H1 (cell line): ENCODE results near the gene GALNT1. TPM values are rescaled to one million over a fixed set of nuclear protein-coding genes. Genes with fewer than 3 reads are reported as not detected.

Experiments
- CTCF ChIA-PET: fragments of 300-600 bp; sonication (Branson Sonifier 250); formaldehyde crosslinking; loops from one replicate; lab custom pipeline; 2021; ENCODE audit not compliant: partially characterized antibody; lab: Charles Lee
- POLR2A ChIA-PET: fragments of 300-600 bp; sonication (Branson Sonifier 250); formaldehyde crosslinking; loops from one replicate; lab custom pipeline; 2021; ENCODE audit warnings: inconsistent platforms; ENCODE audit not compliant: partially characterized antibody; lab: Charles Lee
- DNase-seq, 2 experiments: peaks; one replicate each; pipeline versions ENCODE4 v3.0.0 to v3.0.0-alpha.2; 2010 to 2022; ENCODE audit warnings: low spot score in 2 of 2, low read depth in 1 of 2, mixed read lengths in 1 of 2
- FAIRE-seq: peaks from 2 replicates; lab custom pipeline; 2011; peaks lifted over from hg19 to GRCh38; lab: Jason Lieb, UNC
- H2AFZ ChIP-seq: 2 replicates; pipeline ENCODE4 v1.8.1; 2012; ENCODE audit warnings: low read length, inconsistent platforms
- H2AK5ac ChIP-seq: 2 replicates; pipeline ENCODE4 v1.6.1; 2013; ENCODE audit warnings: low read depth, low read length
- H2BK120ac ChIP-seq: replicated peaks from 2 replicates; pipeline ENCODE3; 2013; ENCODE audit warnings: low read depth, low read length, inconsistent platforms
- H2BK12ac ChIP-seq: 2 replicates; pipeline ENCODE4 v1.6.1; 2013; ENCODE audit warnings: low read depth, low read length
- H2BK15ac ChIP-seq: 2 replicates; pipeline ENCODE4 v1.6.1; 2013; ENCODE audit warnings: low read length
- H2BK20ac ChIP-seq: 2 replicates; pipeline ENCODE4 v1.6.1; 2013; ENCODE audit warnings: low read length
- H2BK5ac ChIP-seq: 2 replicates; pipeline ENCODE4 v1.6.1; 2013; ENCODE audit warnings: low read depth, low read length
- H3K14ac ChIP-seq: 2 replicates; pipeline ENCODE4 v1.6.1; 2013; ENCODE audit warnings: inconsistent platforms; ENCODE audit not compliant: insufficient read length
- H3K18ac ChIP-seq: 2 replicates; pipeline ENCODE4 v1.6.1; 2013; ENCODE audit warnings: low read length; ENCODE audit errors: extremely low read depth
- H3K23ac ChIP-seq: 2 replicates; pipeline ENCODE4 v1.6.1; 2013; ENCODE audit warnings: inconsistent platforms; ENCODE audit not compliant: insufficient read length
- H3K23me2 ChIP-seq: 2 replicates; pipeline ENCODE4 v1.6.1; 2013; ENCODE audit warnings: low read depth, low read length
- H3K27ac ChIP-seq: 2 replicates; pipeline ENCODE4 v1.6.1; 2011; ENCODE audit warnings: low read depth, low read length, inconsistent platforms
- H3K27me3 ChIP-seq, 4 experiments: replicated peaks in 1 of 4; 1 replicate in 1 of 4; 2 replicates in 3 of 4; pipeline versions ENCODE4 v1.6.1 to v1.8.1; 2011 to 2013; ENCODE audit warnings: low read length in 3 of 4, mild to moderate bottlenecking in 3 of 4, inconsistent platforms in 2 of 4, mixed read lengths in 2 of 4, moderate library complexity in 1 of 4; ENCODE audit not compliant: control insufficient read depth in 3 of 4, insufficient read depth in 3 of 4; ENCODE audit errors: extremely low read depth in 1 of 4
- H3K36me3 ChIP-seq, 4 experiments: 2 replicates each; pipeline versions ENCODE4 v1.6.1 to v1.8.1; 2011 to 2013; ENCODE audit warnings: mild to moderate bottlenecking in 4 of 4, low read length in 3 of 4, moderate library complexity in 2 of 4, control low read depth in 1 of 4, inconsistent platforms in 1 of 4; ENCODE audit not compliant: insufficient read depth in 4 of 4, control insufficient read depth in 2 of 4
- H3K4ac ChIP-seq: replicated peaks from 2 replicates; pipeline ENCODE3; 2013; ENCODE audit warnings: low read length, low read depth, mixed read lengths, inconsistent platforms; ENCODE audit not compliant: insufficient read length
- H3K4me1 ChIP-seq, 4 experiments: replicated peaks in 1 of 4; 1 replicate in 1 of 4; 2 replicates in 3 of 4; pipeline versions ENCODE4 v1.6.1 to v1.8.1; 2011 to 2013; ENCODE audit warnings: low read length in 3 of 4, inconsistent platforms in 2 of 4, mixed read lengths in 1 of 4; ENCODE audit not compliant: insufficient read depth in 4 of 4, control insufficient read depth in 3 of 4
- H3K4me2 ChIP-seq, 2 experiments: 2 replicates each; pipeline versions ENCODE4 v1.6.1 to v1.8.1; 2011 to 2013; ENCODE audit warnings: low read depth in 2 of 2, low read length in 2 of 2, control low read depth in 1 of 2, inconsistent platforms in 1 of 2, mild to moderate bottlenecking in 1 of 2; ENCODE audit not compliant: insufficient read depth in 1 of 2
- H3K4me3 ChIP-seq, 4 experiments: fragments of 200-600, 300-600 bp in 1 of 4; sonication (generic), shearing (Covaris generic), sonication (Bioruptor Twin) in 1 of 4; 2 replicates each; pipeline versions ENCODE4 v1.5.1 to v1.8.1; 2011 to 2016; ENCODE audit warnings: low read length in 4 of 4, low read depth in 3 of 4, control low read depth in 2 of 4, inconsistent platforms in 2 of 4, mild to moderate bottlenecking in 2 of 4, mixed read lengths in 1 of 4, moderate library complexity in 1 of 4; ENCODE audit not compliant: insufficient read depth in 2 of 4; ENCODE audit errors: extremely low read depth in 1 of 4
- H3K56ac ChIP-seq: replicated peaks from 2 replicates; pipeline ENCODE3; 2013; ENCODE audit warnings: low read depth, mild to moderate bottlenecking, mixed read lengths, low read length, inconsistent platforms; ENCODE audit not compliant: insufficient read length
- H3K79me1 ChIP-seq: 2 replicates; pipeline ENCODE4 v1.6.1; 2013; ENCODE audit warnings: low read depth, low read length, control low read depth
- H3K79me2 ChIP-seq, 2 experiments: 2 replicates each; pipeline versions ENCODE4 v1.6.1 to v1.8.1; 2012 to 2013; ENCODE audit warnings: low read length in 2 of 2, mild to moderate bottlenecking in 2 of 2, inconsistent platforms in 1 of 2; ENCODE audit not compliant: insufficient read depth in 2 of 2, control insufficient read depth in 1 of 2
- H3K9ac ChIP-seq, 4 experiments: replicated peaks in 1 of 4; 1 replicate in 1 of 4; 2 replicates in 3 of 4; pipeline versions ENCODE4 v1.6.1 to v1.8.1; 2011 to 2013; ENCODE audit warnings: low read depth in 3 of 4, low read length in 3 of 4, control low read depth in 2 of 4, mild to moderate bottlenecking in 2 of 4, moderate library complexity in 2 of 4, inconsistent platforms in 1 of 4; ENCODE audit errors: extremely low read depth in 1 of 4
- H3K9me3 ChIP-seq, 2 experiments: 2 replicates each; pipeline versions ENCODE4 v1.6.1 to v1.8.1; 2012 to 2013; ENCODE audit warnings: mild to moderate bottlenecking in 2 of 2, moderate library complexity in 2 of 2, control low read depth in 1 of 2, inconsistent platforms in 1 of 2, low read depth in 1 of 2, low read length in 1 of 2, mixed read lengths in 1 of 2; ENCODE audit not compliant: insufficient read depth in 2 of 2
- H4K20me1 ChIP-seq, 2 experiments: replicated peaks in 1 of 2; 2 replicates each; pipeline versions ENCODE3 to v1.8.1; 2011 to 2013; ENCODE audit warnings: inconsistent platforms in 2 of 2, low read length in 2 of 2, mild to moderate bottlenecking in 1 of 2; ENCODE audit not compliant: insufficient read depth in 2 of 2, control insufficient read depth in 1 of 2
- H4K5ac ChIP-seq: 2 replicates; pipeline ENCODE4 v1.6.1; 2013; ENCODE audit warnings: low read length, low read depth, mixed read lengths, inconsistent platforms; ENCODE audit not compliant: insufficient read length
- H4K8ac ChIP-seq: 2 replicates; pipeline ENCODE4 v1.8.0; 2013; ENCODE audit warnings: mild to moderate bottlenecking, moderate library complexity, low read length, inconsistent platforms; ENCODE audit not compliant: insufficient read depth; ENCODE audit errors: extremely low read depth
- H4K91ac ChIP-seq: replicated peaks from 2 replicates; pipeline ENCODE3; 2013; ENCODE audit warnings: low read length, mixed read lengths, inconsistent platforms; ENCODE audit not compliant: insufficient read length
- ATF2 ChIP-seq: IDR thresholded peaks from 2 replicates; pipeline ENCODE4 v1.6.1; 2012; ENCODE audit warnings: low read length, inconsistent platforms
- ATF3 ChIP-seq: IDR thresholded peaks from 2 replicates; pipeline ENCODE4 v1.6.1; 2011; ENCODE audit warnings: low read depth, mild to moderate bottlenecking, low read length; ENCODE audit not compliant: insufficient read depth
- CBX5 ChIP-seq: fragments of 300-800, 300-1000 bp; sonication (generic); IDR thresholded peaks from 2 replicates; pipeline ENCODE4 v1.7.1; 2016; ENCODE audit warnings: antibody characterized with exemption, low read length, low read depth
- GTF2F1 ChIP-seq: IDR thresholded peaks from 2 replicates; pipeline ENCODE4 v1.6.1; 2012; ENCODE audit warnings: low read depth, low read length, improper control_type of control experiment, borderline replicate concordance
- JUN ChIP-seq: IDR thresholded peaks from 2 replicates; pipeline ENCODE4 v1.6.1; 2011; ENCODE audit warnings: low read depth, mild to moderate bottlenecking, improper control_type of control experiment, low read length
- RXRA ChIP-seq: IDR thresholded peaks from 2 replicates; pipeline ENCODE4 v1.6.1; 2011; ENCODE audit warnings: low read depth, mild to moderate bottlenecking, low read length, moderate library complexity; ENCODE audit not compliant: insufficient read depth
- SIX5 ChIP-seq: IDR thresholded peaks from 2 replicates; pipeline ENCODE4 v1.6.1; 2011; ENCODE audit warnings: mild to moderate bottlenecking, low read depth, low read length
- SRF ChIP-seq: IDR thresholded peaks from 2 replicates; pipeline ENCODE4 v1.6.1; 2011; ENCODE audit warnings: mild to moderate bottlenecking, low read depth, low read length, moderate library complexity
- TBP ChIP-seq: IDR thresholded peaks from 2 replicates; pipeline ENCODE4 v1.6.1; 2011; ENCODE audit warnings: low read depth, low read length, improper control_type of control experiment
- TCF12 ChIP-seq: IDR thresholded peaks from 2 replicates; pipeline ENCODE4 v1.6.1; 2011; ENCODE audit warnings: low read depth, mild to moderate bottlenecking, low read length
- USF2 ChIP-seq: IDR thresholded peaks from 2 replicates; pipeline ENCODE4 v1.6.1; 2011; ENCODE audit warnings: low read length, improper control_type of control experiment
- WGBS, 2 experiments: shearing (Covaris generic) in 1 of 2; methylation state at CpG; one replicate each; pipeline versions ENCODE4 v1.1.6 to v1.1.7; 2013 to 2015; ENCODE audit warnings: low lambda C conversion rate in 2 of 2, mixed read lengths in 2 of 2, inconsistent platforms in 1 of 2, low coverage in 1 of 2, missing lambda C conversion rate in 1 of 2; ENCODE audit not compliant: insufficient replicate concordance in 2 of 2, insufficient coverage in 1 of 2, insufficient read length in 1 of 2; ENCODE audit errors: extremely low coverage in 1 of 2, missing lambda C conversion rate in 1 of 2; 5-methylcytosine and 5-hydroxymethylcytosine counted together
- polyA plus RNA-seq, 7 experiments: library from polyadenylated mRNA; depleted of rRNA in 3 of 7; stranded (reverse) in 5 of 7; unstranded in 2 of 7; fragments of >200 nt in 5 of 7; fragments of 200-250 nt in 2 of 7; gene quantifications; 1 replicate in 5 of 7; 2 replicates in 1 of 7; 4 replicates in 1 of 7; pipeline versions ENCODE4 v1.2.1 to v1.2.3, GENCODE V29; 2011 to 2013; ENCODE audit warnings: missing spikeins in 2 of 7, mixed read lengths in 2 of 7
- total RNA-seq: library from RNA; stranded (reverse); fragmentation: NEBNext Ultra II Directional; extraction: Animal tissue kit (Norgen Biotek cat#: 25700); gene quantifications from 2 replicates; pipeline ENCODE4 v1.2.1, GENCODE V29; 2021

The GALNT1 gene
- total and polyA plus RNA-seq, 2 of the 8 experiments (the other 6 are each of a cell fraction or from before 2014, with no cell fraction given): 22.4 to 101 TPM

DNA sequence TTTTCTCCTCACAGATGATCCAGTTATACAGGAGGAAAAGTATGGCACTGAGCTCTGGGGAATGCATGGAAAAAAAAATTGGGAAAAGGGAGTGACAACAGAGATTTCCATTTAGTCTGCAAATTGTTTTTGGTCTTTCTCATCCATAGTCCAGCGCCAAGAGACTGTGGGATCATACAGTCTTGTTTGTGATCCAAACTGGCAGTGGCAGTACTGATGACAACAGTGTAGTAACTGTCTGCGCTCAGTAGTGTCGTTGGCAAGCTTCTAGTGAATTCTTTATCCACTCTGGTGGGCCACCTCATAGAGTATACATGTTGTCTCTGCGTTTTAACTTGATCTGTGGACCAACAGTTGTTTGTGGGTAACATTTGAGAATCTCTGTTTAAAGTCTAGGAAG is 37.9 kb downstream of the GALNT1 start:
- H3K4me2 ChIP-seq: no peak overlapping the region
- no peak overlapping the region for H3K4ac ChIP-seq
- DNase-seq: no peak
- H4K20me1 ChIP-seq: no peaks in the 10 kb centered on the region
- no peak overlapping the region for H4K91ac ChIP-seq
- H3K27me3 ChIP-seq: no peaks in the 10 kb centered on the region
- CTCF ChIA-PET: interaction anchor here (1.1 kb wide), 1 partner anchor 10 kb away, joined by 6 read pairs; no protein-coding TSS in a partner anchor
- FAIRE-seq: no peak
- peaks cover 0 to 52% of the 10 kb centered on the region in 2 experiments; a peak in 3 of 4 replicates for H3K79me2 ChIP-seq
- H2BK15ac ChIP-seq: no peak overlapping the region
- no peak overlapping the region for H3K14ac ChIP-seq
- H3K9me3 ChIP-seq: no peaks in the 10 kb centered on the region
- H3K4me1 ChIP-seq: peaks cover 2 to 6% (median 4%) of the 10 kb centered on the region in 4 experiments; a peak in 4 of 7 replicates
- H4K8ac ChIP-seq: no peak overlapping the region
- no peaks in the 10 kb centered on the region for H3K36me3 ChIP-seq
- H3K23me2 ChIP-seq: no peaks in the 10 kb centered on the region
- H2AK5ac ChIP-seq: no peak overlapping the region
- H3K9ac ChIP-seq: no peak overlapping the region
- no peak overlapping the region for H3K56ac ChIP-seq
- no peak overlapping the region for H4K5ac ChIP-seq
- H2BK20ac ChIP-seq: no peak overlapping the region
- H2BK120ac ChIP-seq: no peak overlapping the region
- H3K79me1 ChIP-seq: 0 out of 2 replicates have a peak, but pooled peaks cover 2% of the 10 kb centered on the region
- no peak overlapping the region for H3K18ac ChIP-seq
- no peak overlapping the region for H2AFZ ChIP-seq
- no peak overlapping the region for H3K23ac ChIP-seq
- POLR2A ChIA-PET: no interaction called here
- H2BK5ac ChIP-seq: no peak overlapping the region
- no peak overlapping the region for H3K4me3 ChIP-seq
- H2BK12ac ChIP-seq: no peak overlapping the region
- 78% methylated on average over 4 of the region's 4 CpGs; no CpG with 5 or more reads in 1 of the 2 experiments for WGBS, 2 experiments
- no peak overlapping the region for H3K27ac ChIP-seq
- no peak for TF ChIP-seq ATF2
- TF ChIP-seq GTF2F1: no peak
- TF ChIP-seq SIX5: no peak
- no peak for TF ChIP-seq RXRA
- no peak for TF ChIP-seq USF2
- TF ChIP-seq ATF3: no peak
- no peak for TF ChIP-seq JUN
- no peak for TF ChIP-seq TBP
- TF ChIP-seq SRF: no peak
- TF ChIP-seq TCF12: no peak
- TF ChIP-seq CBX5: no peak
